Superior temporal gyrus (tissue), 1 donor: ENCODE measurements around the gene PINK1.
"Not testable (repeated sequence)": the region's sequence is repeated elsewhere in the genome, so short reads cannot be mapped to it uniquely, and the experiment has no call there.

Source experiments
- DNase-seq: peaks from one replicate; pipeline ENCODE4 v3.0.0-alpha.2; 2016; ENCODE audit errors: extremely low spot score

PINK1 gene

GRCh38 chr1:20644416-20644815 is 11.2 kb downstream of the PINK1 start:
- DNase-seq = no peak

DNA sequence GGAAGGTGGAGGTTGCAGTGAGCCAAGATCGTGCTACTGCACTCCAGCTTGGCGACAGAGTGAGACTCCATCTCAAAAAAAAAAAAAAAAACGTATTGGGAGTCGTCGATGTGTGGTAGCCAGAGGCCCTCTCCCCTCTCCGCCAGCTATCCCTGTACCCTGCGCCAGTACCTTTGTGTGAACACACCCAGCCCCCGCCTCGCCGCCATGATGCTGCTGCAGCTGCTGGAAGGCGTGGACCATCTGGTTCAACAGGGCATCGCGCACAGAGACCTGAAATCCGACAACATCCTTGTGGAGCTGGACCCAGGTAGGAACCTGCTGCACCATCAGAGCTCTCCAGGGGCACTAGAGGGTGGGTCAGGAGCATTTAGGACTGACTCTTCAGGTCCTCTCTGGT is 12.2 kb downstream of the PINK1 start:
- no peak for DNase-seq

- DNase-seq = no peak
Observed at GRCh38 chr1:20648438-20648837, 15.2 kb downstream of the PINK1 start.

DNA sequence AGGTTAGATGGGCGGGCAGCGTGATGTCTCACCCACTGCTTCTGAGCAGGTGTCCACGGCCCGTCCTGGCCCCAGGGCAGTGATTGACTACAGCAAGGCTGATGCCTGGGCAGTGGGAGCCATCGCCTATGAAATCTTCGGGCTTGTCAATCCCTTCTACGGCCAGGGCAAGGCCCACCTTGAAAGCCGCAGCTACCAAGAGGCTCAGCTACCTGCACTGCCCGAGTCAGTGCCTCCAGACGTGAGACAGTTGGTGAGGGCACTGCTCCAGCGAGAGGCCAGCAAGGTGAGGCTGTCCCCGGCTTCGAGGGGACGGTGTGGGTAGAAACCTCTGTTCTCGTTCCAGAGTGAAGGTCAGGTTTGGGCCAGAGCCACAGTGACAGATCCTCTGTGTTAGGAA is 15.7 kb downstream of the PINK1 start:
- DNase-seq = no peak

DNA sequence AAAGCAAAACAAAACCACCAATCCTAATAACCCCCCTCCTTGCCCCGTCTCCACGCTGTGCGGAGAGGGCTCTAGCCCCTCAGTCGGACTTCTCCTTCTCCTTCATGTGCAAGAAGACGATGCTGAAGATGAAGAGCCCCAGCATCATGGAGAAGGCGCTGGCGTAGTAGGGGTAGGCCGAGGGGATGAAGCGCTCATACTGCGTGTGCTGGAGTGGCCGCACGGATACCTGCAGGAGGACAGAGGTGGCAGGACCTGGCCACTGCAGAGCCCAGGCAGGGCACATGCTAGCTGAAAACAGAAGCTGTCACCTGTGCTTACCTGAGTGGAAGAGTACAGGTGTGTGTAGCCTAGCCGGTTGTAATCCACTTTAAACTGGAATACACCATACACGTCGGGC is 19.0 kb downstream of the PINK1 start:
- no peak for DNase-seq

DNA sequence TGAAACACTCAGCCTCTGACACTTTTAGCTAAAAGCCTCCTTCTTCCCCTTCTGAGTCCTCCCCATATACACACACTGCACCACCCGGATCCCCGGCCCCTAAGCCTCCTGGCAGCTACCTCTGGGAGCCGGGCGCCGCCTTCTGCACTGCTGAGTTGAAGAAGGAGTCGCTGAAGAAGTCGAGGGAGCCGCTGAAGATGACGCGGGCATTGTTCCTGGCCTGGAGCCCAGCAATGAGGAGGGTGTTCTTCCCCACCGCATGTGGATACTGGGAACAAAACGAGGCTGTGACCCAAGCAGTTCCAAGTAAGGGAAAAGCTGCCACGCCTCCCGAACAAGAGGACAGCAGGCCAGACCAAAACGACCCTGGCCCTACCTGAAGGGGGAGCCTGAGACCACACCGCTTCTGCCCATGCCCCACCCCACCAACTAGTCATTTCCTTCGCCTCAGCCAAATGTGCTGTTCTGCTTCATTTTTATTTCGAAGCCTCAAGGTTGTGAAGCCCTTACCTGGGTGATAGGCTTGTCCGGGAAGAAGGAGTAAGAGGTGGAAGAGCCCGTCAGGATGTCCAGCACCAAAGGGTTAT is 20.9 kb downstream of the PINK1 start:
- DNase-seq = peak; percentile 45

GRCh38 chr1:20657024-20657423 is 23.8 kb downstream of the PINK1 start:
- DNase-seq = no peak

DNA sequence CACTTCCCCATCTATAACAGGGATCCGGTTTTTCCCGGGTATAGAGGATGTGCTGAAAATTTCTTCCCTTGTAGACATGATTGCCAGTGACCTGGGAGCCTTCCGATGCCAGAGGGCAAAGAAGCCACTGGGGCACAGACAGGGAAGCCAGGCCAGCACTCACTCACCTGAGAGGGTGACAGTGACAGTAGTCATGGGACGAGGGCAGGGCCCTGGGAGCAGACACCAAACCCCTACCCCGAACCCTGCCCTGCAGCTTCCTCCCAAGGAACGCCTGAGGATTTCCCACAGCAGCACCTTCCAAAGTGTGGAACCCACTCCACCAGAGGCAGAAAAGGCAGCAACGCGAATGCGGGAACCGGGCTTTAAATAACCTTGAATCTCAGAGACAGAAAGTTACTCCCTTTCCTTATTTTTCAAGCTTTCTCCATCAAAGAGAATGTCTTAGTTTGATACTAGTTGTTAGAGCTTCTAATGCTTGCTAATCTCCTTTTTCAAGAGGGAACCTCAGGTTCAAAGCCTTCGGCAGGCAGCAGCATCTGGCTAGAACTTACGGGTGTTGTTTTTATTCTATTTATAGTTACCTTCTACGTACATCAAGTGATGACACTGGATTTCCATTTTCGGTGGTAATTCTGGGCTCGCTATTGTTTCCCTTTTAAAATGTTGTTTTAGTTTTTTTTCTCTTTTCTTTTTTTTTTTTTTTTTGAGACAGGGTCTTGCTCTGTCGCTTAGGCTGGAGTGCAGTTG is 25.1 kb downstream of the PINK1 start:
- no peak for DNase-seq

DNA sequence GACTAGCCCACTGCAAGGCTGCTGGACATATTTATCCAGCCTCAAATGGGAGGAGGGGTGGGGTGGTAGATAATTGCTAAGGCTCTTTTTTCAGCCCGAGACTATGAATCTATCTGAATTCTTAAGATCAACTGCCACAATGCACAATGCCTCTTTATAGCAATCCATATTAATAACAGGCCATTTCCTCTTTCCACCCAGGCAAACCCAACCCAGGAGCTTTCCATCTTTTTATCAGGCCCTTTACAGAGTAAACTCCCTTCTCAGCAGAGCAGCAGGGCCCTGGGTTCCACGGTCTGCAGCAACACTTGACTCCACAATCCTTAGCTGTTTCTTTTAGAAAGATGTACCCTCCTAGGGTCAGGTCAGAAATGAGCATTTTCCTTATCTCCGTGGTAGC is 27.1 kb downstream of the PINK1 start:
- no peak for DNase-seq

- no peak for DNase-seq
Observed at GRCh38 chr1:20660847-20661206, 27.6 kb downstream of the PINK1 start.

GRCh38 chr1:20661207-20662109 is 28.2 kb downstream of the PINK1 start, which contains the start of gene DDOST:
Gene DDOST (minus strand): TSS chr1:20661369. CDS start chr1:20661350, 19 bp downstream.
- peak; percentile 99 for DNase-seq

- DNase-seq = no peak
Observed at GRCh38 chr1:20662110-20662475, 28.8 kb downstream of the PINK1 start.

GRCh38 chr1:20663365-20663764 is 30.1 kb downstream of the PINK1 start:
- no peak for DNase-seq

GRCh38 chr1:20663969-20664715 is 30.9 kb downstream of the PINK1 start:
- no peak for DNase-seq

DNA sequence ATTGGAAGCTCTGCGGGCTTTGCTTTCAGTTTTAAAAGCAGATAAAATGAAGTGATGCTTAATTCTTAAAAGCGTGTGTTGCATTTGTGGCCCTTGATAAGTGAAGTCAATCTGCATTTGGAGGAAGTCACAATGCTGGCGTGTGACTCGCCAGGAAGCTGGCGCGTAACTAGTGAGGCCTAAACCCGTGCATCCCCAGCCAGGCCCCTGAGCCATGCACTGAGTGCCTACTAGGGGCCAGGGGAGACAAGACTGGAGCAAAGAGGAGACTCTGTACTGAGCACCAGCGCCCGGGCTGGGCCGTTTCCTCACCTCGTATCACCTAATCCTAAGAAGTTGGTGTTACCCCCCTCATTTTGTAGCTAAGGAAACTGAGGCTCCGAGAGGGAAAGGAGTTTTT is 32.5 kb downstream of the PINK1 start:
- DNase-seq = no peak

- no peak for DNase-seq
Observed at GRCh38 chr1:20666146-20666545, 32.9 kb downstream of the PINK1 start.

DNA sequence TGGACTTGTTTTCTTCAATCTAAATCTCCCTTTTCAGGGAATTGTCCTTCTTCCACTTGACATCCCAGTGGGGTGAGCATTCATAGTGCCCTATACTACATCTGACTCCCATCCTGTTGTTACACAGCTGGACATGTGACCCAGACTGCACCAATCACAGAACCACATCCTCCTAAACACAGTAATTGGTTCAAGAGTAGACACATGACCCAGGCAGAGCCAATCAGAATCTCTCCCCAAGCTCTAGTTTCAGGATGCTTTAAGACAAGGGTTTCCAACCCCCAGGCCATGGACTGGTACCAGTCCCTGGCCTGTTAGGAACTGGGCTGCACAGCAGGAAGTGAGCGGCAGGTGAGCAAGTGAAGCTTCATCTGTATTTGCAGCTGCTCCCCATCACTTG is 33.5 kb downstream of the PINK1 start:
- DNase-seq = no peak

- DNase-seq = no peak
Observed at GRCh38 chr1:20668581-20668980, 35.3 kb downstream of the PINK1 start.

GRCh38 chr1:20670936-20671335 is 37.7 kb downstream of the PINK1 start:
- no peak for DNase-seq

- DNase-seq = no peak
Observed at GRCh38 chr1:20672265-20672632, 39.0 kb downstream of the PINK1 start.

GRCh38 chr1:20673626-20674025 is 40.4 kb downstream of the PINK1 start:
- DNase-seq = not testable (repeated sequence)

DNA sequence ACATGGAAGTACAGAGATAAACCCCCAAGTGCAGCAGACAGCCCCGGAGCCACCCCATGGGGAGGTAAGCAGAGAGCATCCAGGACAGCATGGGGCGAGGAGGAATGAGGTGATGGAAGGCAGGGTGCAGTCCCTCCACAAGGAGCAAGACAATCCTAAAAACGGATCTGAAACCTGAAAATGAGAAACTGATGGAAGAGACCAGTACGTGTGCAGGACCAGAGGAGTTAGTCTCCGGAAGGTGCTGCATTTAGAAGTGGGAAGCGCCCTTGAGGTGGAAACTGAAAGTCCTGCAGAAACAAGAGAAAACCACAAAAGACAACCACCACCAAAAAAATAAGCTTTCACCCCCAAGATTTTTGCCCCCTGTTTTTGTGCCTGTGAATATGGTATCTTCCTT is 45.3 kb downstream of the PINK1 start:
- no peak for DNase-seq
